ENCODE results near the gene TOM1L2. TPM values are rescaled to one million over a fixed set of nuclear protein-coding genes. Genes with fewer than 3 reads are reported as not detected.

TOM1L2 gene
- total RNA-seq, 1 donor from 2014 or later = 4.3 TPM

DNA sequence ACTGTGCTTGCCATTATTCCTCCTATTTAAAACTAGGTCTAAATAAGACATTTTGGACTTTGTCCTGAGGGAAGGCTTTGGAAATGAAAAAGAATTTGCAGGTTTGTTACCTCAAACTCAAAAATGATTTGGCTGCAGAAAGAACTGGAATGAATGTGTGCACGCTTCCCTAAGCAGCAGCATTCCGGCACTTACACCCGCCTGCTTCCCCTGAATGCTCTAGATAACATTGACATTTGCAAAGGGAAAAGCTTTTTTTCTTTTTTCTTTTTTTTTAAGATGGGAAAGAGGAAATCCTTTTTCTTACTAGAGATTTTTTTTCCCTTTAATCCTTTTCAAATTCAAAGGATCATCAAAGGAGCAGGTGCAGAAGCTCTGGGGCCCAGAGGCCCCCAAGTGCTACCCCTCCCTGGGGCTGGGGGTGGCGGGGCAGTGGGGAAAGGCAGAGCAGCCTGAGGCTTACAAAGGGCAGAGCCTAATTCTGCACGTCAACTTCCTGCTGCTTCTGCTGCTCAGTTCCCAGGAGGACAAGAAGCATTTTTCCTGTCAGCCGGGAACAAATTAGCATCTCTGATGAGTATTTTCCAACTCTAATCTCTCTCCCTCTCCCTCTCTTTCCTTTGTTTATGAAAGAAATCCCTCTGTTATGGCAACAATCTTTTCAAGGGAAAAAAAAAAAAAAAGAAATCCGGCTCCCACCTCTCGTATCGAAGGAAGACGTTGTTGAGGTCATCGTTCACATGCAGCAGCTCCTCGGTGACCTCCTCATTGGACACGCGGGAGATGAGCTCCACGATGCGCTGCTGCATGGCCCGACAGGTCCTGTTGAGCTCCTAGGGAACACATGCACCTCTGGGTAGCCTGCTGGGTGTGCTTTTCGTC, 103.3 kb downstream of the TOM1L2 start:
- H3K4me1 ChIP-seq = peaks cover 20% of the 10 kb centered on the region
- H3K4me2 ChIP-seq = peak overlapping the region; percentile 71
- H3K79me2 ChIP-seq (ENCODE audit: low read depth) = no peaks in the 10 kb centered on the region
- no peak for TF ChIP-seq EZH2phosphoT487 (IDR thresholded peaks at IDR 0.05)
- TF ChIP-seq, protein P1, sequence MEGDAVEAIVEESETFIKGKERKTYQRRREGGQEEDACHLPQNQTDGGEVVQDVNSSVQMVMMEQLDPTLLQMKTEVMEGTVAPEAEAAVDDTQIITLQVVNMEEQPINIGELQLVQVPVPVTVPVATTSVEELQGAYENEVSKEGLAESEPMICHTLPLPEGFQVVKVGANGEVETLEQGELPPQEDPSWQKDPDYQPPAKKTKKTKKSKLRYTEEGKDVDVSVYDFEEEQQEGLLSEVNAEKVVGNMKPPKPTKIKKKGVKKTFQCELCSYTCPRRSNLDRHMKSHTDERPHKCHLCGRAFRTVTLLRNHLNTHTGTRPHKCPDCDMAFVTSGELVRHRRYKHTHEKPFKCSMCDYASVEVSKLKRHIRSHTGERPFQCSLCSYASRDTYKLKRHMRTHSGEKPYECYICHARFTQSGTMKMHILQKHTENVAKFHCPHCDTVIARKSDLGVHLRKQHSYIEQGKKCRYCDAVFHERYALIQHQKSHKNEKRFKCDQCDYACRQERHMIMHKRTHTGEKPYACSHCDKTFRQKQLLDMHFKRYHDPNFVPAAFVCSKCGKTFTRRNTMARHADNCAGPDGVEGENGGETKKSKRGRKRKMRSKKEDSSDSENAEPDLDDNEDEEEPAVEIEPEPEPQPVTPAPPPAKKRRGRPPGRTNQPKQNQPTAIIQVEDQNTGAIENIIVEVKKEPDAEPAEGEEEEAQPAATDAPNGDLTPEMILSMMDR (IDR thresholded peaks at IDR 0.05) = no peak
- no peak for TF ChIP-seq EZH2 (IDR thresholded peaks at IDR 0.05)
- Mint-ChIP-seq H3K36me3 (peaks cover 8% of the 10 kb centered on the region), H3K27me3 (ENCODE audit: insufficient read depth, low read depth) (peaks cover 3% of the 10 kb centered on the region), H3K27ac (peak overlapping the region; percentile 85), H3K4me3 (peak overlapping the region; percentile 65), H3K9me3 (no peaks in the 10 kb centered on the region), H3K4me1 (peaks cover 51% of the 10 kb centered on the region)
- H3K27me3 ChIP-seq = peaks cover 64% of the 10 kb centered on the region
- DNase-seq (ENCODE audit: low spot score) = peak; percentile 69
- H2AFZ ChIP-seq (replicated peaks) = no peak overlapping the region
- no peak overlapping the region for H3K4me3 ChIP-seq
- no peak overlapping the region for H3K27ac ChIP-seq
- peaks cover 10% of the 10 kb centered on the region for H4K20me1 ChIP-seq (ENCODE audit: low read depth)
- no peaks in the 10 kb centered on the region for H3K9me3 ChIP-seq (ENCODE audit: low read depth)
- H3K9ac ChIP-seq = no peak overlapping the region
- H3K36me3 ChIP-seq = no peaks in the 10 kb centered on the region
- H3F3A ChIP-seq (ENCODE audit: low read depth) = peaks cover 24% of the 10 kb centered on the region

DNA sequence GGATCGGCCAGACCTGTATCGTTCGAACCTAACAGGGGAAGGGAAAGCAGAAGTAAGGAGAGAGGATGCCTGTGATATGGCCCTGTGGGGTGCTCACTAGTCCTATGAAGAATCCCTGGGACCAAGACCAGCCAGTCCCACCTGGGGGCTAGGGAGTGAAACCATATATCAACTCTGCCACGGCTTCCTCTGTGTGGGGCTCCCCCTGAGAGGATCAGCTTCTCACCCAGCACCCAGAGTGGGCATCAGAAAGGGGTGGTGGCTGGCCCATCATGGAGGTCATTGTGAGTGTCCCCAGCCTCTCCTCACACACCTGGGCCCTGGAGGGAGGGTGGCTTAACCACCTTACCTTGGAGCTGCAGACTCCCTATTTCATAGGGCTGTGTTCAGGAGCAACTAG, 105.3 kb downstream of the TOM1L2 start:
- H3F3A ChIP-seq (ENCODE audit: low read depth) = peaks cover 24% of the 10 kb centered on the region
- peaks cover 61% of the 10 kb centered on the region for H3K27me3 ChIP-seq
- H3K9me3 Mint-ChIP-seq = no peaks in the 10 kb centered on the region
- H3K4me1 ChIP-seq = peaks cover 20% of the 10 kb centered on the region
- DNase-seq (ENCODE audit: low spot score) = no peak
- H3K4me3 Mint-ChIP-seq = peak overlapping the region; percentile 38
- H3K4me1 Mint-ChIP-seq = peaks cover 53% of the 10 kb centered on the region
- peaks cover 10% of the 10 kb centered on the region for H4K20me1 ChIP-seq (ENCODE audit: low read depth)
- no peak overlapping the region for H3K9ac ChIP-seq
- TF ChIP-seq, protein P1 (IDR thresholded peaks at IDR 0.05) = no peak
- TF ChIP-seq EZH2phosphoT487 (IDR thresholded peaks at IDR 0.05) (no peak), EZH2 (IDR thresholded peaks at IDR 0.05) (no peak)
- peak overlapping the region; percentile 25 for H3K27ac Mint-ChIP-seq
- no peak overlapping the region for H3K4me2 ChIP-seq
- no peak overlapping the region for H3K4me3 ChIP-seq
- H3K36me3 Mint-ChIP-seq = peaks cover 6% of the 10 kb centered on the region
- no peak overlapping the region for H3K27ac ChIP-seq
- no peak overlapping the region for H2AFZ ChIP-seq (replicated peaks)
- H3K9me3 ChIP-seq (ENCODE audit: low read depth) = no peaks in the 10 kb centered on the region
- no peaks in the 10 kb centered on the region for H3K79me2 ChIP-seq (ENCODE audit: low read depth)
- peaks cover 8% of the 10 kb centered on the region for H3K27me3 Mint-ChIP-seq (ENCODE audit: insufficient read depth, low read depth)
- H3K36me3 ChIP-seq = no peaks in the 10 kb centered on the region

DNA sequence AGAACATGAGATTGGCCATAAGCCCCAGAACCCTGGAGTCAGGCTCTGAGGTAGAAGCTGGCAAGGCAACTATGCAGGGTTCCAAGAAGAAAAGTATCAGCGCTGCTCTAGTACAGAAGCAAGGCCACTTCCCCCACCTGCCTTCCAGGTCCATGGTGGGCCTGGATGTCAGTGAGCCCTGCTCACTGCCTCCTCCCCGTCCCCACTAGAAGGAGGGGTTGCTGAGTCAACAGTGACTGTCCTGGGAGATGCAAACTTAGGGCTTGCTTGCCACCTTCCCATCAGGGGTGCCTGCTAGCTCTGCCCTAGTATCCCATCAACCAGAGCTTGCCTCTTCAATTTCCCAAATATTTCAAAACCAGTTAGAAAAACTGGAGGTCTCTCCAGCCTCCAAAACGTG, 105.8 kb downstream of the TOM1L2 start:
- no peak overlapping the region for H3K4me2 ChIP-seq
- Mint-ChIP-seq H3K36me3 (peaks cover 5% of the 10 kb centered on the region), H3K9me3 (no peaks in the 10 kb centered on the region), H3K27ac (no peak overlapping the region), H3K27me3 (ENCODE audit: insufficient read depth, low read depth) (peaks cover 8% of the 10 kb centered on the region), H3K4me3 (peak overlapping the region; percentile 38), H3K4me1 (peaks cover 55% of the 10 kb centered on the region)
- no peak for DNase-seq (ENCODE audit: low spot score)
- TF ChIP-seq, protein P1 (IDR thresholded peaks at IDR 0.05) = no peak
- TF ChIP-seq EZH2 (IDR thresholded peaks at IDR 0.05) = no peak
- TF ChIP-seq EZH2phosphoT487 (IDR thresholded peaks at IDR 0.05) = no peak
- no peak overlapping the region for H3K27ac ChIP-seq
- no peaks in the 10 kb centered on the region for H3K79me2 ChIP-seq (ENCODE audit: low read depth)
- peaks cover 24% of the 10 kb centered on the region for H3F3A ChIP-seq (ENCODE audit: low read depth)
- peaks cover 10% of the 10 kb centered on the region for H4K20me1 ChIP-seq (ENCODE audit: low read depth)
- peaks cover 20% of the 10 kb centered on the region for H3K4me1 ChIP-seq
- H2AFZ ChIP-seq (replicated peaks) = no peak overlapping the region
- no peak overlapping the region for H3K4me3 ChIP-seq
- no peaks in the 10 kb centered on the region for H3K9me3 ChIP-seq (ENCODE audit: low read depth)
- H3K27me3 ChIP-seq = peaks cover 56% of the 10 kb centered on the region
- no peaks in the 10 kb centered on the region for H3K36me3 ChIP-seq
- H3K9ac ChIP-seq = no peak overlapping the region
